ENCODE data around the gene STRA6.

The STRA6 gene

DNA sequence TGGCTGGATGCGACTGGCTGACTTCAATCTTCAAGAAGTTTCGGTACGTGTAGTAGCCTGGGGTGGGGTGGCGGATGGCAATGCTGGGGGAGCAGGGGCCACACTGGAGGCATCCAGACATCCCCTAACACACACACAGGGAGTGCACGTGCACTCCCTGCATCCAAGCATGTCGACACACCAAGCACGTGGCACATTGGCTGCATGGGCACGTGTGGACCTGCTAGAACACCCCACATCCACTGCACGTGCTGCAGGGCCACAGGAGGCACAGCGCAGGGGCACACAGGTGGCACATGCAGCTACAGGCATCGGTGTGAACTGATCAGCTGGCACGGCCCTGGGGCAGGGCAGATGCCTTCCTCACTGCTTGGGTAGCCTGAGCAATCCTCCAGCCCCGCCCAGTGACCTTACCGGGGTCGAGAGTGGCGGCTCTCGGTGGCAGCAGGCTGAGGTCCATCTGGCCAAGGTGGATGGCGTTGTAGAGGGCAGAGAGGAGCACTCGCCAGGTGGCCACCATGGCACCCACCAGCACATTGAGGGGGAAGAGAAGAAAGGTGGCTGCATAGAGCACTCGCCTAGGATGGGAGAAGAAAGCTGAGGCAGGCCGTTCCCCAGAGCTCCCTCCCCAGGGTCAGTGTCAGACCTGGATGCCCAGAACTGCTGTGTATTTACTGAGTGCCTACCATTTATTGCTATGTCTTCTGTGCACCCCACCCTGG is 21.5 kb downstream of the STRA6 start:
- no peak for DNase-seq (ENCODE audit: low read depth in 2 of 2)

GRCh38 chr15:74179983-74180880 is 22.4 kb downstream of the STRA6 start:
- DNase-seq (ENCODE audit: low read depth in 2 of 2) = no peak

- DNase-seq (ENCODE audit: low read depth in 2 of 2) = no peak
These were observed 23.3 kb downstream of the STRA6 start for GRCh38 chr15:74179101-74179841.

- DNase-seq (ENCODE audit: low read depth in 2 of 2) = no peak
These were observed 24.1 kb downstream of the STRA6 start for GRCh38 chr15:74178326-74179100.

- no peak for DNase-seq (ENCODE audit: low read depth in 2 of 2)
These were observed 26.0 kb downstream of the STRA6 start for GRCh38 chr15:74176262-74177214.

DNA sequence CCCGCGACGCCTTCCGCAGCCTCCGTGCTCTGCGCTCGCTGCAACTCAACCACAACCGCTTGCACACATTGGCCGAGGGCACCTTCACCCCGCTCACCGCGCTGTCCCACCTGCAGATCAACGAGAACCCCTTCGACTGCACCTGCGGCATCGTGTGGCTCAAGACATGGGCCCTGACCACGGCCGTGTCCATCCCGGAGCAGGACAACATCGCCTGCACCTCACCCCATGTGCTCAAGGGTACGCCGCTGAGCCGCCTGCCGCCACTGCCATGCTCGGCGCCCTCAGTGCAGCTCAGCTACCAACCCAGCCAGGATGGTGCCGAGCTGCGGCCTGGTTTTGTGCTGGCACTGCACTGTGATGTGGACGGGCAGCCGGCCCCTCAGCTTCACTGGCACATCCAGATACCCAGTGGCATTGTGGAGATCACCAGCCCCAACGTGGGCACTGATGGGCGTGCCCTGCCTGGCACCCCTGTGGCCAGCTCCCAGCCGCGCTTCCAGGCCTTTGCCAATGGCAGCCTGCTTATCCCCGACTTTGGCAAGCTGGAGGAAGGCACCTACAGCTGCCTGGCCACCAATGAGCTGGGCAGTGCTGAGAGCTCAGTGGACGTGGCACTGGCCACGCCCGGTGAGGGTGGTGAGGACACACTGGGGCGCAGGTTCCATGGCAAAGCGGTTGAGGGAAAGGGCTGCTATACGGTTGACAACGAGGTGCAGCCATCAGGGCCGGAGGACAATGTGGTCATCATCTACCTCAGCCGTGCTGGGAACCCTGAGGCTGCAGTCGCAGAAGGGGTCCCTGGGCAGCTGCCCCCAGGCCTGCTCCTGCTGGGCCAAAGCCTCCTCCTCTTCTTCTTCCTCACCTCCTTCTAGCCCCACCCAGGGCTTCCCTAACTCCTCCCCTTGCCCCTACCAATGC is 27.1 kb downstream of the STRA6 start:
- no peak for DNase-seq (ENCODE audit: low read depth in 2 of 2)

- DNase-seq (ENCODE audit: low read depth in 2 of 2) = no peak
These were observed 27.7 kb downstream of the STRA6 start for GRCh38 chr15:74174958-74175253.

DNA sequence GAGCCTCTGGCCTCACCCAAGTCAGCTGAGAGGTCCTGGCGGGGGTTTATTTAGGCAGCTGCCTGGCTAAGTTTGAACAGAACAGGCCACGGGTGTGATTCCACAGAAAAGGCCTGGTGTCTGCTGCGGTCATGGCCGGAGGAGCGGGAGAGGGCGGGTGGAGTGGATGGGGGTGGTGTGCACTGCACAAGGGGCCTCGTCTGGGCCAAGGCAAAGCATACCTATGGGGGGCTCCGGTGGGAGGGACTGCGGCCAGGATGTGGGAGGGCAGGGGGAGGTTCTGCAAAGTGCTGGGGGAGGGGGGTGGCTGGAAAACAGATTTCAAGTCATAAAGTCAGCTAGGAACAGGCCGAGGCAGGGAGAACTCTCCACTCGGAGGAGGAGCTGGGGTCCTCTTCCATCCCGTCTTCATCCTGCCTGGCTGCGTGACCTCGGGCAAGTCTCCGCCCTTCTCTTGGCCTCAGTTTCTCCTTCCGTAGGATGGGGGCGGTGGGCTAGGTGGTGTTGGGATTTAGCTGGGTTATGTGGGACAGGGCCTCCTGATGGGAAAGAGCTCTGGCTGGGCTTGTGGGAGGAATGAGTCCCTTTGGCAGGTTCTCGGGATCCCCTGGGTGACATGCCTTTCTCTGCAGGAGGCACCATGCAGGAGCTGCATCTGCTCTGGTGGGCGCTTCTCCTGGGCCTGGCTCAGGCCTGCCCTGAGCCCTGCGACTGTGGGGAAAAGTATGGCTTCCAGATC is 28.2 kb downstream of the STRA6 start:
- DNase-seq (ENCODE audit: low read depth in 2 of 2) = no peak

- DNase-seq (ENCODE audit: low read depth in 2 of 2) = no peak
These were observed 29.0 kb downstream of the STRA6 start, which contains the start of gene ISLR for GRCh38 chr15:74173380-74174218. TSS of gene ISLR (plus strand) at chr15:74173710. CDS start at chr15:74174859, 1,149 bp downstream.

- DNase-seq (ENCODE audit: low read depth in 2 of 2) = no peak
These were observed 29.7 kb downstream of the STRA6 start for GRCh38 chr15:74172701-74173379.

- DNase-seq (ENCODE audit: low read depth in 2 of 2) = no peak
These were observed 30.5 kb downstream of the STRA6 start for GRCh38 chr15:74171965-74172541.

DNA sequence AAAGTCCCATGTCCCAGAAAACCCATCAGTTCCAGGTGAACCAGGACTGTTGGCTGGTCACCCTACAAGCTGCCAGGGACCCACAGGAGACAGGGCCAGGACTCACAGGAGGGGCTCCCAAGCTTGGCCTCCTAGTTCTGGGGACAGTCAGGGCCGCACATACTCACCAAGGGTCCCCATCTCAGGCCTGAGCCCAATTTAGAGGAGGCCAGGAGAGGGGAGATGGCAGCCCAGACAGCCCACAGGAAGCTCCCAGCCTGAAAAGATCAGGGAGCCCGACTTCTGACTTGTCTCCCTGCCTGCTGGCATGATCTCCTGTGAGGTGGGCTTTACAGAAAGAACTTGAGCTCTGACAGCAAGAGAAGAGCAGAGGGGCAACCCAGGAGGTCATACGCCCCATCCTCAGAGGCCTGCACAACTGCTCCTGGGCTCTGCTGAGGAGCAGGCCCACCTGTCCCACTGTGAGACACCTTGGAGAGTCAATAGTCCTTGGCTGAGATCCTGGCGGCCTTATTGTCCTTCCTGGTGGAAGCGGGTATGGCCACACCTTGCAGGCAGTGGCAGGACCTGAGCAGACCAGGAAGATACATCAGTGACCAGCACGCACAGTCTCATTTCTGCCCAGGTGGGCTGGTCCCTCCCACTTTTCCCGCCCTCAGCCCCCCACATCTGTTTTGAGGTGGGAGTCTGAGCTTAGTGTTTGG is 31.6 kb downstream of the STRA6 start:
- no peak for DNase-seq (ENCODE audit: low read depth in 2 of 2)

GRCh38 chr15:74170071-74170844 is 32.3 kb downstream of the STRA6 start:
- no peak for DNase-seq (ENCODE audit: low read depth in 2 of 2)

GRCh38 chr15:74168711-74169126 is 33.9 kb downstream of the STRA6 start:
- DNase-seq (ENCODE audit: low read depth in 2 of 2) = no peak

- no peak for DNase-seq (ENCODE audit: low read depth in 2 of 2)
These were observed 34.7 kb downstream of the STRA6 start for GRCh38 chr15:74167891-74168331.

Data from stimulated activated CD4-positive, alpha-beta T cell treated with anti-CD3 and anti-CD28 coated beads, Interleukin-1b, Interleukin-23, amount 100 ng/mL, for 4 hours (primary cell).